ENCODE measurements around the gene CHL1.

CHL1 gene

DNA sequence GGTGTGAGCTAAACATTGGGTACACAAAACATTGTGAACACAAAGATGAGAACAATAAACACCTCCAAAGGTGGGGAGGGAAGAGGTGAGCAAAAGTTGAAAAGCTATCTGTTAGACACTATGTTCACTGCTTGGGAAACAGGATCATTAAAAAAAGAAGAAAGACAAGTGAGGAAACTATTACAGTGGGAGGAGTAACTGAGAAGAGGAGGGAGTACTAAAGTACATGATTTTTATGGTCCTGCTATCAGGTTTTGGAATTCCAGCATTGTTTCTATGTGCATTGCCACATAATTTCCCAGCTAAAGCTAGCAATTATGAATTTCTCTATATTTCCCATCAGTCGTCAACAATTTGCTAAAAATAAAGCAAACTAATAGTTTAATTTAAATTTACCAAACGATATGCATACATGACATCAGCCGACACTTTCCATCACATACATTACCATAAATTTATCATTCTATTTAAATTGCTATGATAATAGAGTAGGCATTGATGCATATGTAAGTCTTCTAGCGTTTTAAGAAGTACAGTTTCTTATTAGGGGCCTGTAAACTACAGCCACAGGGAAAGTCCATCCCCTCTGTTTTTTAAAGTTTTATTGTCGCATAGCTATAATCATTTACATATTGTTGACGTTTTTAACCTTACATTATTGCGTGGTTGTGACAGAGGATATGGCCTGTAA, 221.8 kb downstream of the CHL1 start:
- no peak for DNase-seq

DNA sequence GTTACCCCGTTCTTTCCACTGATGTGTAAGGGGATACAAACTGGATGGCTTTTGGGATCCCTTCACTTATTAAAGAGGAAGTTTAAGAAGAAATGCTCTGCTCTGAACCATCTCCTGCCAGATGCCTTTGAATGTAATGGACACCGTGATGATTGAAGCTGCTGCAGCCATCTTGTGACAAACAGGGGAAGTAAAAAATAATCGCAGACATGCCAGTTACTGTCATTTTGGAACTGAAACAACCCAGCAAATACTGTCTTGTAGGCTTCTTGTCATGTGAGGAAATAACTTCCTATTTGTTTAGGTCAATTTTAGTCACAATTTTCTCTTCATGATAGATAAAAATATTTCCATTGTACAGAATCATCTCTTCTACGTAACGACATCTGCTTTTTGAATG, 224.0 kb downstream of the CHL1 start:
- no peak for DNase-seq

DNA sequence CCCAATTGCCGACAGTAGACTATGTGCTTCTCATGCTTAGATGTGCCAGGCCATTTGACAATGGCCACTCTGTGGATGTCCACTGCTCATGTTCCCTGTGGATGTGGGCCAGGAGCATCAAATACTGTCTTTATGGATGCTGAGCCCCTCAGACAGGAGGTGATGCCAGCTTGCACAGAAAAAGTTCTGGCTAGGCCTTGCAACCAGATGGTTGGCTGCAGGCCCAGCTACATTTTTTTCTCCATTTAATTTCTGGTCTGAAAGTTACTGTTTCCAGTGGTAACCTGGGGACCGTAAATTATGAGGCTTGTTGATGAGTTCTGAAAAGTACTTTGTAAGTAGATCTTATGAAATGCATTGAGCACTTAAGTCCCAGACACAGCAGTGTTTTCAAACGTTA, 228.5 kb downstream of the CHL1 start:
- no peak for DNase-seq

DNA sequence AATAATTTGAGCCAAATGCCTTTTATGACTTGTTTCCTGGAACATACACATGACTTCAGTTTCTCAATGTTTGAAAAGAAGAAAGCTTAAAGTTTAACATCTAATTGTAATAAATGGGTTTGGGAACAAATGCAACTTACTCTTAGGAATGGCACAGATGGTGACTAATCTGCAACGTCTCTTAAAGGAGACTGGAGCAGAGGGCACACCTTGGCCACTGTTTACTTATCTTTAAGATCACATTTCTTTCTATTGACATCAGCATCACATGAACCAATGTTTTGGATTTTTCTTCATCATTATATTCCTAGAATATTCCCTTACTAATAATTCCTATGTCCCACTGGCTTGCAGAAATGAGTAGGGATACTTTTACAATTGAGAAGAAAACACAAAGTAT, 229.5 kb downstream of the CHL1 start:
- no peak for DNase-seq

DNA sequence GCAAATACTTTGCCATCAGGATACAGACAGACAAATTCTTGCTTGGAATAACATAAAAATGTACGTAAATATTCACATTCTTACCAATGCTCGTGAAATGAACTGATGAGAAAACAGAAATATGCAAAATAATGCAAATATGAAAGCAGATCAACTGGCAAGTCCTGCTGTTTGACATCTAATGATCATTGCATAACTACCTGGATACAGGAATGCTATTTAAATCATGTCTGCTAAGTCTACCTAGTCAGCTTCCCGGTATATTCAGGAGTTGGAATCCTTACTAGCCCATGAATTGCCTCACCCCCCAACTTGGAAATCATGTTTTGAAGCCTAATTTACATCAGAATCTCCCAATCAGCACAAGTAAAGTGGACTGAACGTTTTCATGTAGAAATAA, 230.6 kb downstream of the CHL1 start:
- DNase-seq, result no peak

DNA sequence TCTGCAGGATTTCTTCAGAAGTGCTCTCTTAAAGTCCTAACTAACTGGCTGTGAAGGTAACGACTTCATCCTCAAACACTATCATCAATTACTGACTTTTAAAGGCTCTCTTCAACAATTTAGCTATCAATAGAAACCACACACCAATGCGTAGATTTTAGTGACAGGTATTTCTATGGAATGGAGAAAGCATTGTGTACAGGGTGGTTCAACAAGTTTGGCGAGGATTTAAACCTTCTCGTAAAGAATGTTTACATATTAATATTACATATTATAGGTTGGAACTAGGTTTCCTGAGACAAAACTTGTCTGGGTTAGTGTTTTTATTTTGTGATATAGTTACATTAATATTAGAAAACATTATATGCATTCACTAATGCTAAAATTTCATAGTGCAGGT, 233.6 kb downstream of the CHL1 start:
- DNase-seq, result no peak

DNA sequence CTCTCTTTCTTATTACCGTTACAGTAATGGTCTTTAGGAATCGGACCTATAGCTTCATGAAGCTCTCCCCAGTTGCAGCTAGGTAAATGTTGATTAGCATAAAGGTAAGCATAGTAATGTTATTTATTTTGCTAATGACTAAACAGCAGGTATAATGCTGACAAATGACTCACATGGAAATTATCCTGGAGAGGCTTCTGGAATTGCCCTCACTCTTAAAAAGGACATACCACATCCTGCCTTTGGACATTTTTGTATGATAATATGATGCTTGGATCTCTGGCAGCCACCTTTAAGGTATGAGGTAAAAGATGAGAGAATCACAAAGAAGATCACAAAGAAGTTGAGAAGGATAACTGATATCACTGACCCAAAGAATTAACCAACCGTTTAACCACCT, 238.6 kb downstream of the CHL1 start:
- DNase-seq, result no peak

DNA sequence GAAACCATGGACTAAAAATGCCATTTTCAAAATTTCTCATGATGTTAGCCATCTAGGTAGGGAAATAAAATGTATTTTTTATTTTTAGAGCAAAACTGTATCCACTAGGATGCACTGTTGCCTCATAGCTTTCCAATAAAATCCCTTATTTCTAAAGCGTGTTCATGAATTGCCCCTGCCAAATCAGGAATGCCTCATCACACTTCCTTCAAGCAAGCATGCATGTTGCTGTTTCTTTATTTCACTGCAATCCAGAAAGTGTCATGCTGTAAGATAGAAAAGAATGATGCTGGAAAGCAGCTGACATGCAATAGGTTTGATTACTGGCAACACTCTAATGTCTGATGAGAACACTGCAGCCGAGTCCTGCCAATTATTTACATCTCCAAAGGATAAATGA, 239.5 kb downstream of the CHL1 start:
- DNase-seq, result no peak

DNA sequence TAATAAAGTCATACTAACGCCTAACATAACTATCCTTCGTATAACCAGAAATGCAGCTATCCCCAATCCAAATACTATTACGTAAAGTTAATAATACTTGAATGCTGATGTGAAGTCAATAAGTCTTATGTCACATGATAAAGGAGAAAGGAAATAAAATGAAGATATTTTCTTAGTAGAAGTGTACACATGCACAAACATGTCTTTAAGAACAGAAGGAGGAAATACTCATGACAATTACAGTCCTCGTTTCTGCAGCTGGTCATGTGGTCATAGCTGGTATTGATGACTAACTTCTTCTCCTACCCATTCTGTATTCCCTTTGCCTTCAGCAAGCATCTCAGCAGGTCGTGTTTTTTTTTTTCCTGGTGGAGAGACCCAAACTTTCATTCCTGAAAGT, 244.3 kb downstream of the CHL1 start:
- no peak for DNase-seq

DNA sequence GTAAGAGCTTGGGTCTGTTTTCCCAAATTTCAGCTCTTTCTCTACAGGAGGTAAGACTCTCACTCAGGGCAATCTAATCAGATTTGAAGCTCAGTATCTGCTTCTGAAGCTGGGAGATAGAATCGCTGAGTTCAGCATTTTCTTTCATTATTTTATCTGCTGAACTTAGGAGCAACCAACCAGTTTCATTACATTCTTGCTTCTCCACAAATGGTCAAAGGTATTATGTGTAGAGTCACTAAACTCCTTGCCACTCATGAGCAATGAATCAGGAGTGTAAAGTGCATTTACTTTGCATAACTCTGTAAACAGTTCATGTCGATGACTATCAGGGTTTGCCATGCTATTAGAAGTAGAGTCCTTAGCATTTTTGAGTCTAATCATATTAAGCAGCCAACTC, 249.4 kb downstream of the CHL1 start:
- DNase-seq, result no peak

DNA sequence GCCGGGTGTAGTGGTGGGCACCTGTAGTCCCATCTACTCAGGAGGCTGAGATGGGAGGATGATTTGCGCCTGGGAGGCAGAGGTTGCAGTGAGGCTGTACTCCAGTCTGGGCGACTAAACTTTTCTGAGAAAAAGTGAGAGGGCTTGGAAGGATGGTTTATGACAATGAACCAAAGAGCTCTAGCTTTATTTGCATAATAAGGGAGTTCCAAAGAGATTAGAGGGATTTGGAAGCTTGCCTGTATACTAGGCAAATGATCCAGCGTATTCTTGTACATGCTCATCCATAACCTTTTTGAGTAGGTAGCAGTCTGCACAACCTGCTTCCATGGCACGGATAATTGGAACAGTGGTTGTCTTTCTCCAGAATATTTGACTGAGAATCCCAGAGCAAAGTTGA, 251.1 kb downstream of the CHL1 start:
- DNase-seq, result no peak

DNA sequence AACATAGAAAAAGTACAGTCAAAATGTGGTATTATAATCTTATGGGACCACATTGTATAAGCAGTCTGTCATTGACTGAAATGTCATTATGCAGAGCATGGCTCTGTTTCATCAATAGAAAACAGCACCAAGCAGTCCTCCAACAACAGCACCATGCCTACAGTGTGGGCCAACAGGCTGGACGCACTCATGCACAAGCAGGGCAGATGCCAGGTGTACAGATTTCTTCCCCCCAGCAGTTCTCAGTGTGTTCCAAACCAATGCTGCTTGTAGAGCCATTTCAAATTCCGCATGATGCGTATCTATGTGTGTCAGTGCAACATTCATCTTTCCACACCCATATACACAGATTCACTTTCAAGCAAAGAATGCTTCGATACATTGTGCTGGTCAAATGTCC, 253.1 kb downstream of the CHL1 start:
- no peak for DNase-seq

DNA sequence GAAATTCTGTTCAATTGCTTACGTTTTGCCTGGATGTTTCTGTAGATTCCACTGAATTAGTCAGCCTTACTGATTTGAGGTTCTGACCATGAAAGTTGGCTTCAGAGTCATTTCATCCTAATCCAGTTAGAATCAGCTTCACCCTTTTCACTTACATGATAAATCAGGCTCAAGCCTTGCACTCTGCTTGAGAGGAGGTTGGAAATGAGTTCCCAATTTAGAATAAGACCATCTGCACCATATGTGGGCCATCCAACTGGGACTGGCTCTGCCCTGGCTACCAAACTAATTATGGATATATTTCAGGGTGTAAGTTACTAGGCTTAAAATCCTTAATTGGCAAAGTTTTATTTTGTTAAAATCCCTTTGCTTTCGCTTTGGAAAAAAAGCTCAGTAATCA, 255.7 kb downstream of the CHL1 start:
- DNase-seq, result no peak

DNA sequence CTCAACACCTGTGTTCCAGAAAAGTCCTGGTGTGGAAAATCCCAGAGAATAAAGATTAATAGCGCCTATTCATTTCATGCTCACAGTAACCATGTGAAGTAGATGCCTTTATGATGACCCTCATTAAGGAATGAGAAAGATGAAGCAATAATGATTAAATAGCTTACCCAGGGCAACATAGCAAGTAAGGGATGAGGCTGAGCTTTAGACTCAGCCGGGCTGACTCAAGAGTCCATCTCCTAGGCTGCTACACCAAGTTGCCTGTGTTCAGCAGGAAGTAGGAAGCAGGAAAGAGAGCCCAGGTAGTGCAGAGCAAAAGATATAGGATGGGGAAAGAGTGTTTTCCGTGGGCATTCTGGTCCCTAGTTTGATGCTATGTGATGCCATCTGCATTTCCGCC, 256.5 kb downstream of the CHL1 start:
- DNase-seq, result no peak

DNA sequence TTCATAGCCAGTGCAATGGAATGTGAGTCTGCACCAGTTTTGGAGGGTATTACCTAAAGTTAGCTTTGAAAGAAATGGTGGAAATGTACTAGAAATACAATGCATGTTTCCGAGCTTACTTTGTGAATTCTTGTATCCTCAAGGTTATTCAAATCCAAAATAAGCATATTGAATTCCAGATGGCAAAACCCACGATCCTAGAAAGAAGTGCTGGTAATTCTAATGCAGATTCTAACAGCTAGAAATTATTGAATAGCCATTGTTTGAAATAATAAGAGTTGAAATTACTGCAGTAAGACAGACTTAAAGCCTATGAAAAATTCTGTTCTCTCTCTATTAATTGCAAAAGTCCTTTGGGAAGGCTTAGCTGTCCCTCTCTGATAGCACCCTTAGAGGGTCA, 258.4 kb downstream of the CHL1 start:
- no peak for DNase-seq

DNA sequence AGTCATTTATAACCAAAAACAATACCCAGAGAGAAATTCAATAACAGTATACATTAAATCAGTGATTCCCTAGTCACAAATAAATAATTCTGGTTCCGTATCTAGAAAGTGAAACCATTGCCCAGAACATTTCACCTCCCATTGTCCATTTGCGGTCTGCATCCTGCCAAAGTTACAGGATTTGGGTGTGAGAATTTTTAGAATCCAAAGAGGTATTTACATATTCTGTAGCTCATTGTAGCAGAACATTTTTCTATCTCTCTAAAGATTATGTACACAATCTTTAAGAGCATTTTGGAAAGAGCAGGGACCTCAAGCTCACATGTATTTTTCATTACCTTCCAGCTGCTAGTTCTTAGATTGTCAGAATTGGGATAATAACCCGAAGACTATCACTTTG, 261.6 kb downstream of the CHL1 start:
- DNase-seq, result no peak

DNA sequence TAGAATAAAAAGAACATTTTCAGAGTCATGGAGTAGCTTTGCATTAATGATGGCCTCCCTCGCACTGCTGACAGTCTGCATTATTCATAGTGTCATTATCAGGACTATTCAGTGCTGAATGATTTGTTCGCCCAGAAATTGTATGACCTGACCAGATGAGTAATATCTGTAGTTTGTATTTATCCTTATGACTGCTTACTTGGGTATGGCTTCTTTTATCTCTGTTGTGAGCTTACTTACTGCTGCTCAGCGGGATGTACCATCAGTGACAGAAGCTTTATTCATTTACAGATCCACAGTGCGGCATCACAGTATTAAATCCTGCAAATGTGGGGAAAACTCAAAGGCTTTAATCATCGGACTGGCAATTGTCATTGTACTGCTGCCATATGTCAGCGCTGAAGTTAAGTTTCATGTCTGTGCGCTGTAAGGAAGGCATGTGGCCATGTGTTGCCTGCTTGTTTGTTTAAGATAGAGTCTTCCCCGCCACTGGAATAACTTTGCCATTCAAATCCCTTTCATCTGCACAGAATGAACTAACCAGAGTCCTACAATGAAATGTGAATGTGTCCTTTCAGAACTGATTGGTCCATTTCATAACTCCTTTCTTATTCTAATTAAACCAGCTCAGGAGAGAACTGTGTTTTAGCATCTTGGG, 262.2 kb downstream of the CHL1 start:
- no peak for DNase-seq
